ENCODE data around the gene AGO4. TPM values are rescaled to one million over a fixed set of nuclear protein-coding genes. Genes with fewer than 3 reads are reported as not detected.
"Not testable (repeated sequence)": the region's sequence is repeated elsewhere in the genome, so short reads cannot be mapped to it uniquely, and the experiment has no call there.

AGO4 gene
- total and polyA plus RNA-seq, 2 experiments from 2014 or later: 11.4 to 21.1 TPM

- Histone ChIP-seq H3K36me3 (no peaks in the 10 kb centered on the region), H3K27ac (peak overlapping the region; percentile 73)
- TF ChIP-seq CTCF (IDR thresholded peaks at IDR 0.05; ENCODE audit: low read depth, low read length): peak; percentile 23
Observed at GRCh38 chr1:35769188-35769758, 38.5 kb upstream of the AGO4 start.

GRCh38 chr1:35773711-35774110, 34.1 kb upstream of the AGO4 start:
- Histone ChIP-seq H3K27me3 (no peaks in the 10 kb centered on the region), H3K4me1 (ENCODE audit: low read depth) (no peaks in the 10 kb centered on the region), H3K9me3 (ENCODE audit: low read depth) (no peaks in the 10 kb centered on the region), H3K36me3 (no peaks in the 10 kb centered on the region), H3K4me3 (no peak overlapping the region), H3K27ac (no peak overlapping the region)
- DNase-seq (ENCODE audit: low read depth in 1 of 2, low spot score in 1 of 2): no peak
- no peak for TF ChIP-seq CTCF (IDR thresholded peaks at IDR 0.05; ENCODE audit: low read depth, low read length)

More at GRCh38 chr1:35769188-35769758, 38.5 kb upstream of the AGO4 start:
- peak overlapping the region; percentile 62 for H3K4me3 ChIP-seq
- H3K4me1 ChIP-seq (ENCODE audit: low read depth): no peaks in the 10 kb centered on the region
- no peaks in the 10 kb centered on the region for H3K27me3 ChIP-seq
- no peaks in the 10 kb centered on the region for H3K9me3 ChIP-seq (ENCODE audit: low read depth)
- DNase-seq (ENCODE audit: low read depth in 1 of 2, low spot score in 1 of 2): peak; percentile 91 to 96

GRCh38 chr1:35776172-35776571, 31.6 kb upstream of the AGO4 start:
- not testable (repeated sequence) for H3K4me3 ChIP-seq; H3K27ac ChIP-seq; H3K36me3 ChIP-seq; H3K27me3 ChIP-seq; DNase-seq (ENCODE audit: low read depth in 1 of 2, low spot score in 1 of 2); H3K9me3 ChIP-seq (ENCODE audit: low read depth); H3K4me1 ChIP-seq (ENCODE audit: low read depth)

- no peaks in the 10 kb centered on the region for H3K27me3 ChIP-seq
- DNase-seq (ENCODE audit: low read depth in 1 of 2, low spot score in 1 of 2): no peak
- TF ChIP-seq CTCF (IDR thresholded peaks at IDR 0.05; ENCODE audit: low read depth, low read length): no peak
- no peak overlapping the region for H3K4me3 ChIP-seq
- no peaks in the 10 kb centered on the region for H3K9me3 ChIP-seq (ENCODE audit: low read depth)
- no peaks in the 10 kb centered on the region for H3K4me1 ChIP-seq (ENCODE audit: low read depth)
- no peaks in the 10 kb centered on the region for H3K36me3 ChIP-seq
- H3K27ac ChIP-seq: no peak overlapping the region
Observed at GRCh38 chr1:35777109-35777508, 30.7 kb upstream of the AGO4 start.

- Histone ChIP-seq H3K36me3 (no peaks in the 10 kb centered on the region), H3K9me3 (ENCODE audit: low read depth) (no peaks in the 10 kb centered on the region), H3K4me3 (no peak overlapping the region), H3K27ac (no peak overlapping the region), H3K4me1 (ENCODE audit: low read depth) (peaks cover 5% of the 10 kb centered on the region), H3K27me3 (no peaks in the 10 kb centered on the region)
- DNase-seq (ENCODE audit: low read depth in 1 of 2, low spot score in 1 of 2): no peak
- TF ChIP-seq CTCF (IDR thresholded peaks at IDR 0.05; ENCODE audit: low read depth, low read length): no peak
Observed at GRCh38 chr1:35783055-35783583, 24.7 kb upstream of the AGO4 start.

GRCh38 chr1:35784364-35784763, 23.5 kb upstream of the AGO4 start:
- not testable (repeated sequence) for H3K27me3 ChIP-seq; H3K9me3 ChIP-seq (ENCODE audit: low read depth); H3K27ac ChIP-seq; H3K36me3 ChIP-seq; DNase-seq (ENCODE audit: low read depth in 1 of 2, low spot score in 1 of 2); H3K4me3 ChIP-seq
- peaks cover 12% of the 10 kb centered on the region for H3K4me1 ChIP-seq (ENCODE audit: low read depth)
